Stimulated activated naive CD8-positive, alpha-beta T cell treated with anti-CD3 and anti-CD28 coated beads, Interleukin-15, amount 100 ng/mL, for 72 hours (primary cell): ENCODE measurements around the gene TTC36.
"Not testable (repeated sequence)": the region's sequence is repeated elsewhere in the genome, so short reads cannot be mapped to it uniquely, and the experiment has no call there.

ENCODE experiments used
- ATAC-seq: fragments of 150-1000 bp; cut with Tn5 transposase; 2 replicates; pipeline ENCODE4 v1.10.0; 2021; ENCODE audit warnings: mild to moderate bottlenecking, moderate library complexity
- DNase-seq, 2 donors: peaks; one replicate each; pipeline ENCODE4 v3.0.0; 2021 to 2022
- H3K27ac Mint-ChIP-seq, 2 donors: one replicate each; pipeline ENCODE4 v1.8.0; 2022; ENCODE audit warnings: mild to moderate bottlenecking in 2 of 2, mixed read lengths in 2 of 2, moderate library complexity in 2 of 2
- H3K27me3 Mint-ChIP-seq: one replicate; pipeline ENCODE4 v1.8.0; 2022; ENCODE audit warnings: mixed read lengths
- H3K4me1 Mint-ChIP-seq: one replicate; pipeline ENCODE4 v1.8.0; 2022; ENCODE audit warnings: mild to moderate bottlenecking, mixed read lengths
- H3K4me3 Mint-ChIP-seq, 2 donors: one replicate each; pipeline ENCODE4 v1.8.0; 2022; ENCODE audit warnings: mild to moderate bottlenecking in 2 of 2, mixed read lengths in 2 of 2, moderate library complexity in 1 of 2
- H3K9me3 Mint-ChIP-seq, 2 donors: one replicate each; pipeline ENCODE4 v1.8.0; 2022; ENCODE audit warnings: mixed read lengths in 2 of 2

TTC36 gene

GRCh38 chr11:118545533-118545932 lies 18.3 kb downstream of the TTC36 start:
- no peak for DNase-seq
- peak overlapping the region in 1 of 2 donors; percentile 53 for H3K27ac Mint-ChIP-seq
- no peaks in the 10 kb centered on the region for H3K27me3 Mint-ChIP-seq
- H3K4me3 Mint-ChIP-seq: no peak overlapping the region
- H3K4me1 Mint-ChIP-seq: no peaks in the 10 kb centered on the region
- H3K9me3 Mint-ChIP-seq: no peaks in the 10 kb centered on the region
- no peak for ATAC-seq

- Mint-ChIP-seq H3K27ac (peak overlapping the region in 1 of 2 donors; percentile 72), H3K27me3 (no peaks in the 10 kb centered on the region), H3K4me3 (no peak overlapping the region), H3K9me3 (no peaks in the 10 kb centered on the region), H3K4me1 (no peaks in the 10 kb centered on the region)
- DNase-seq (no peak), ATAC-seq (no peak)
Observed at GRCh38 chr11:118547132-118547531, 19.9 kb downstream of the TTC36 start.

- no peak for ATAC-seq
- no peaks in the 10 kb centered on the region for H3K4me1 Mint-ChIP-seq
- no peak overlapping the region for H3K27ac Mint-ChIP-seq
- H3K9me3 Mint-ChIP-seq: no peaks in the 10 kb centered on the region
- DNase-seq: no peak
- H3K4me3 Mint-ChIP-seq: no peak overlapping the region
- H3K27me3 Mint-ChIP-seq: no peaks in the 10 kb centered on the region
Observed at GRCh38 chr11:118552341-118552740, 25.1 kb downstream of the TTC36 start.

DNA sequence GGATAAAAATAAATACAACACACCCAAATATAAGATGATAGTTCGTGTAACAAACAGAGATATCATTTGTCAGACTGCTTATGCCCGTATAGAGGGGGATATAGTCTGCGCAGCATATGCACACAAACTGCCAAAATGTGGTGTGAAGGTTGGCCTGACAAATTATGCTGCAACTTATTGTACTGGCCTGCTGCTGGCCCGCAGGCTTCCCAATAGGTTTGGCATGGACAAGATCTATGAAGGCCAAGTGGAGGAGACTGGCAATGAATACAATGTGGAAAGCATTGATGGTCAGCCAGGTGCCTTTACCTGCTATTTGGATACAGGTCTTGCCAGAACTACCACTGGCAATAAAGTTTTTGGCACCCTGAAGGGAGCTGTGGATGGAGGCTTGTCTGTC lies 33.5 kb downstream of the TTC36 start:
- peaks cover 29% of the 10 kb centered on the region for H3K4me1 Mint-ChIP-seq
- H3K9me3 Mint-ChIP-seq: no peaks in the 10 kb centered on the region
- H3K27me3 Mint-ChIP-seq: no peaks in the 10 kb centered on the region
- no peak for DNase-seq
- H3K27ac Mint-ChIP-seq: no peak overlapping the region
- no peak overlapping the region for H3K4me3 Mint-ChIP-seq
- ATAC-seq: no peak

GRCh38 chr11:118565051-118565450 lies 37.8 kb downstream of the TTC36 start:
- ATAC-seq (no peak), DNase-seq (no peak)
- H3K9me3 Mint-ChIP-seq: no peaks in the 10 kb centered on the region
- H3K4me3 Mint-ChIP-seq: peak overlapping the region; percentile 76 to 93
- no peaks in the 10 kb centered on the region for H3K27me3 Mint-ChIP-seq
- H3K27ac Mint-ChIP-seq: peak overlapping the region; percentile 6 to 85
- H3K4me1 Mint-ChIP-seq: peaks cover 37% of the 10 kb centered on the region

DNA sequence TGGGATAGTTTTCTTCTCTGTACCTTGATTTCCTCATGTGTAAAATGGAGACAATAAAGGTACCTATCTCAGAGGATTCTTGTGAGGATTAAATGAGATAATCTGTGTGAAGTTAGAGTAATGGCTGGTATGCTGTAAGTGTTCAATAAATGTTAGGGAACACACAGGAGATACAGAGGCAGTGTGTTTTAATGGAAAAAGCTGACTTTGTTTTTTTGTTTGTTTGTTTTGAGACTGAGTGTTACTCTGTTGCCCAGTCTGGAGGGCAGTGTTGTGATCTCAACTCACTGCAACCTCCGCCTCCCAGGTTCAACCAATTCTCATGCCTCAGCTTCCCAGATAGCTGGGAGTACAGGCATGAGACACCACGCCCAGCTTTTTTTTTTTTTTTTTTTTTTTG lies 42.4 kb downstream of the TTC36 start:
- ATAC-seq (no peak), DNase-seq (no peak)
- Mint-ChIP-seq H3K9me3 (no peaks in the 10 kb centered on the region), H3K4me1 (peaks cover 50% of the 10 kb centered on the region), H3K4me3 (no peak overlapping the region), H3K27me3 (no peaks in the 10 kb centered on the region), H3K27ac (no peak overlapping the region)

- no peak for DNase-seq
- Mint-ChIP-seq H3K4me1 (peaks cover 51% of the 10 kb centered on the region), H3K27ac (no peak overlapping the region), H3K27me3 (no peaks in the 10 kb centered on the region), H3K4me3 (no peak overlapping the region), H3K9me3 (no peaks in the 10 kb centered on the region)
- ATAC-seq: no peak
Observed at GRCh38 chr11:118570787-118571186, 43.5 kb downstream of the TTC36 start.

- not testable (repeated sequence) for H3K27me3 Mint-ChIP-seq
- peak overlapping the region; percentile 95 to 97 for H3K27ac Mint-ChIP-seq
Observed at GRCh38 chr11:118571701-118572060, 44.4 kb downstream of the TTC36 start.

GRCh38 chr11:118572061-118572980 lies 45.0 kb downstream of the TTC36 start, which contains the start of gene ARCN1:
Gene ARCN1, plus strand, starts transcription at chr11:118572409. Its CDS starts 139 bp downstream, at chr11:118572548.
- Mint-ChIP-seq H3K27ac (peak within 1 kb of the TSS; percentile 95 to 97), H3K4me3 (peak within 1 kb of the TSS; percentile 95 to 96), H3K27me3 (no peaks in the 10 kb centered on the region), H3K4me1 (peaks cover 56% of the 10 kb centered on the region), H3K9me3 (no peaks in the 10 kb centered on the region)
- DNase-seq (peak; percentile 73 to 78), ATAC-seq (peak; percentile 86)

More at GRCh38 chr11:118571701-118572060, 44.4 kb downstream of the TTC36 start:
- DNase-seq, H3K9me3 Mint-ChIP-seq, ATAC-seq: not testable (repeated sequence)
- Mint-ChIP-seq H3K4me1 (peaks cover 49% of the 10 kb centered on the region), H3K4me3 (peak overlapping the region; percentile 95 to 96)

- Mint-ChIP-seq H3K4me1 (peaks cover 61% of the 10 kb centered on the region), H3K9me3 (no peaks in the 10 kb centered on the region), H3K27ac (peak overlapping the region; percentile 95 to 97), H3K4me3 (peak overlapping the region; percentile 95 to 96), H3K27me3 (no peaks in the 10 kb centered on the region)
- DNase-seq (peak; percentile 12 to 23), ATAC-seq (peak; percentile 83)
Observed at GRCh38 chr11:118572981-118573550, 45.8 kb downstream of the TTC36 start.

GRCh38 chr11:118574636-118575035 lies 47.4 kb downstream of the TTC36 start:
- DNase-seq (no peak), ATAC-seq (no peak)
- Mint-ChIP-seq H3K4me1 (peaks cover 61% of the 10 kb centered on the region), H3K9me3 (no peaks in the 10 kb centered on the region), H3K27ac (no peak overlapping the region), H3K4me3 (peak overlapping the region; percentile 62 to 71), H3K27me3 (no peaks in the 10 kb centered on the region)

DNA sequence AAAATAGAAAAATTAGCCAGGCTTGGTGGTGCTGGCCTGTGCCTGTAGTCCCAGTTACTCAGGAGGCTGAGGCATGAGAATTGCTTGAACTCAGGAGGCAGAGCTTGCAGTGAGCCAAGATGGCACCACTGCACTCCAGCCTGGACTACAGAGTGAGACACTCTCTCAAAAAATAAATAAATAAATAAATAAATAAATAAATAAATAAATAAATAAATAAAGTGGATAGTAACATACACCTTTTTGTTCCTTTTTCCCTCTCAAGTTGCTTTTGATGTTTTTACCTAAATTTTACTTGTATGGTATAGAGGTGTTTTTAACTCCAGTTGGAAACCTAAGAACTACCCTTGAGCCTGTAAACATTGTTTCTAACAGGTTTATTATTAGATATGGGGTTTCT lies 50.7 kb downstream of the TTC36 start:
- not testable (repeated sequence) for ATAC-seq, H3K27ac Mint-ChIP-seq, H3K4me3 Mint-ChIP-seq, H3K9me3 Mint-ChIP-seq, H3K27me3 Mint-ChIP-seq, DNase-seq
- H3K4me1 Mint-ChIP-seq: peaks cover 40% of the 10 kb centered on the region
